GM21515 (cell line): Measurements from ENCODE around the gene FBXO22.

Experiments
- ATAC-seq: cut with Tn5 transposase; IDR thresholded peaks from one replicate; pipeline ENCODE4 v1.9.1; 2021; ENCODE audit not compliant: unreplicated experiment

FBXO22 gene

DNA sequence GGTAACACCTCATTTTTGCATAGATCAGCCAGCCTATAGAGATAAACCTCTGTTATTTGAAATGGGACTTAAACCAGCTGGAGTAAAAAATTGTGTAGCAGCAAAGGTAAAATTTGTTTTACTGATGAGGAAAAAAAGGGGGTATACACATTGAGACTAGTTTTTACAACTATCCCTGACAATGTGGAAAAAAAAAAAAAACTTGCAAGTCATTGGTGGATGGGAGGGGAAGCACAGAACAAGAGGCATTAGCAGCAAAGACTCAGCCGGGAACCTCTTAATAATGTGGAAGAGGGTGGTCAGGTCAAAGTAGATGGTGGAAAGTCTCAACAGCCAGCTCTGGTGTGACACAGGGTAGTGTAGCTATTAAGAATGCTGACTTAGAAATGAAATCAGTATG is 14.5 kb downstream of the FBXO22 start:
- no peak for ATAC-seq

DNA sequence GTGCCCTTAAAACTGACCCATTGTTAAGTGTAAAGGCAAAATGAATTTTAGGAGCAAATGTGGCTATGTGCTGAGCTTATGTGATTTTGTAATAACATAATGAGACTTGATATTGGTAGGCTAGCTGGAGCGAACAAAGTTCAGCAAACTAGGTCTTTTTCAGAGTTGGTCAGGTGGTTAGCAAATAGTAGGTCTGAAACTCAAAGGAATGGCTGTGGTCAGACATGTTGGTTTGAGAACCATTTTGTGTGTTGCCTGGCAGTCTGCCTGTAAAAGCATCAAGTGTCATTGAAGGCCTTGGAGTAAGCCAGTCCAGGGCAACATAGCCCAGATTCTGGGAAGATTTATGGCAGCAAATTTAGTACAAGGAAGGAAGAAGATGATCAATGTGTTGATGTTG is 16.4 kb downstream of the FBXO22 start:
- no peak for ATAC-seq

DNA sequence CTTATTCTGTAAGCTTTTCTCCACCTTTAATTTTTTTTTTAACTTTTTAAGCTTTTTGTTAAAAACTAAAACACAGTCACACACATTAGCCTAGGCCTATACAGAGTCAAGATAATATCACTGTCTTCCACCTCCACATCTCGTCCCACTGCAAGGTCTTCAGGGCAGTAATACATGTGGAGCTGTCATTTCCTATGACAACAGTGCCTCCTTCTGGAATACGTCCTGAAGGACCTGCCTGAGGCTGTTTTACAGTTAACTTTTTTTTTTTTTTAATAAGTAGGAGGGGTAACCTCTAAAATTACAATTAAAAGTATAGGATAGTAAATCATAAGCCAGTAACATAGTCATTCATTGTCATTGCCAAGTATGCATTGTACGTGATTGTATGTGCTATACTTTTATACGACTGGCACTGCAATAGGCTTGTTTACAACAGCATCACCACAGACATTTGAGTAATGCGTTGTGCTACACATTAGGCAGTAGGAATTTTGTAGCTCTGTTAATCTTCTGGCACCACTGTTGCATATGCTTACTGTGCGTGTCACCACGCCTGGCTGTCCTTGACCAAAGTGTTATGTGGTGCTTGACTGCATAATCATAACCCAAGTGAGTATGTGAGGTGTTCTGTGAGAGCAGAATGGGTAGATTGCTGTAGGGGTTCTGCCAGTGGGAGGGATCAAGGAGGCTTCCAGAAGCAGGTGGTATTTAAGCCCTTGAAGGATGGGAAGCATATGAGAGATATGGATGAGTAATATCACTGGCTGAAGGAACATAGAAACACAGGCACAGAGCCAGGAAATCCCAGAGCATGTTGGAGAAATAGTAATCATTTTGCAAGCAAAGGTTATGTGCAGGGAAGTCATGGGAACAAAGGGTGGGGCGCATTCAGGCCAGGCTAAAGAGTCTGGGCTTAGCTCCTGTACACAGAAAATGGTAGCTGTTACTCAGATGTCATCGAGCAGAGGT is 18.3 kb downstream of the FBXO22 start:
- ATAC-seq, result no peak

DNA sequence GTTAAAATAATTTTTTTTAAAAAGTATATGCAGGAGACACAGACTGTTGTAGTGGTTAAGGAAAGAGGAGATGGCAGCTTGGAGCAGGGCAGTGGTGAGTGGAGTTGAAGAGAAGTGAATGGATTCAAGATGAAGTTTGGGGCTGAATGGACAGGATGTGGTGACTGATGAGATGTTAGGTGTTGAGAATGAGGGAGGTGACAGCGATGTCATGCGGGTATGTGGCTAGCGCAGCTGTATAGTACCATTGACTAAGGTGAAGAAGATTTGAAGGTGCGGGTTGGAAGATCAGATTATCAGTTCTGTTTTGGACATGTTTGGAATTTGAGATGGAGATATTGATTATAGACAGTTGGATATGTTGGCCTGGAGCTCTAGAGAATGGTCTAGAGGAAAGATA is 20.1 kb downstream of the FBXO22 start:
- no peak for ATAC-seq

DNA sequence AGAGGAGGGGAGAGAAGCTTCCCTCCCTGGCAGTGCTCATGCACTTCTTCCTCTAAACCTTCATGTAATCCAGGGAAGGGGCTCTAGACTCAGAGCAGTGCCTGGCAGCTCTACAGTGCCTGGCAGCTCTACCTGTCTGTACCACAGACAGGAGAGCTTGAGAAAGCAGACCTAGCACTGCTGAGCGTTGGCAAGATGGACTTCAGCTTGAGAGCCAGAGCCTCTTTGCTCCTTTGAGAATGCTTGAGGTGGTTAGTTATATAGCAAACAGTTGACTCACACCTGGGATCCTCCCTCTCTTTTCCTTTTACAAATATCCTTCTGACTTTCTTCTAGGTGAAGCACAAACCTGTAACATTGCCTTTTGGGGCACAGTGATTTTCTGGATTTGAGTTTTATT is 20.9 kb downstream of the FBXO22 start:
- no peak for ATAC-seq

DNA sequence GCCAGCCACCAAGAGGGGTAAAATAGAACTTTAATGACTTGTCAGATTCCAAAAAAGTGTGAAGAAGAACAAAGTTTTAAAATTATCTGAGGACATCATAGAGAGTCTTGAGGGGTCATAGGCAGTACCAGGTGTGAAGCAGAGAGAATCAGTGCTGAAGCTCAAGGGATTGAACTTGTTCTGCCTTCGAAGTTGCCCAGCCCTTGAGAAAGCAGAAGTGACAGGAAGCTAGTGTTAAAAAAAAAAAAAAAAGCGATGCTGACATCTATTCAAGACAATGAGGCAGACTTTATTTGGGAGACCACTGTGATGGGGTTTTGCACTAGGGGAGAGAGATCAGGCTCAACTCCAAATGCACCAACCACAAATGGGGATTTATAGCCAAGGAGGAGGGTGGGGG is 21.8 kb downstream of the FBXO22 start:
- ATAC-seq, result no peak

DNA sequence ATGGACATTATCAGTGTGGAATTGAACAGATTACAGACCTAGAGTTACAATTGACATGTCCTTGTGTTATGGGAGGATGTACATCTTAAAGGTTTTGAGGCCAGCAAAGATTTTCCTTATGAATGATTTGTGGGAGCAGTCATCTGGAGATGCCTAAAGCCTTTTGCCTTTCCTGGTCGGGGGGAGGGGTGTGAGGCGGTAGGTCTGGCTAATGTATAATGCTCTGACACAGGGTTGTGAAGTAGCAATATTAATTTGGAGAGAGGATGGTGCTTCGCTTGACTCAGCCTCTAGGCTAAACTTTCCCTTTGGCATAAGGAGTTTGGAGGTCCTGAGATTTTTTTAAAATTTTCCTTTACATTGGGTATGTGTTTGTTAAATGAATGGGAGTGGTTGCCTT is 23.3 kb downstream of the FBXO22 start:
- no peak for ATAC-seq

DNA sequence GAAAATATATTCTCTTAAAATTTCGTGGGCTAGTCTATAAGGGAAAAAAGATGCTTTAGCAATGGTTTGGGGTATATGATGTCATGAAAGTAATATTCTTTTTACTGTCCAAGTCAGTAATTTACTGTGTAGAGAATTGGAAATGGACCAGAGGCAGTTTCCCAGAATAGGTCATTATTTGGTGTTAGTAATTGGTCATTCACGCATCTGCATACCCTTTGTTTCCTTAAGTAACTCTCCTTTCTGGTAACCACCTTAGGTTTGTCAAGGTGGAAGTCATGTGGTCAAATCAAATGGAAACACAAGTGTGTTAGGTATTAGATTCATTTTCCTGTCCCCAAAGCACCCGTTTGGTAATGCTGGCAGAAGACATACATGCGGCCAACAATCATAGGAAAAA is 23.9 kb downstream of the FBXO22 start:
- ATAC-seq, result no peak

DNA sequence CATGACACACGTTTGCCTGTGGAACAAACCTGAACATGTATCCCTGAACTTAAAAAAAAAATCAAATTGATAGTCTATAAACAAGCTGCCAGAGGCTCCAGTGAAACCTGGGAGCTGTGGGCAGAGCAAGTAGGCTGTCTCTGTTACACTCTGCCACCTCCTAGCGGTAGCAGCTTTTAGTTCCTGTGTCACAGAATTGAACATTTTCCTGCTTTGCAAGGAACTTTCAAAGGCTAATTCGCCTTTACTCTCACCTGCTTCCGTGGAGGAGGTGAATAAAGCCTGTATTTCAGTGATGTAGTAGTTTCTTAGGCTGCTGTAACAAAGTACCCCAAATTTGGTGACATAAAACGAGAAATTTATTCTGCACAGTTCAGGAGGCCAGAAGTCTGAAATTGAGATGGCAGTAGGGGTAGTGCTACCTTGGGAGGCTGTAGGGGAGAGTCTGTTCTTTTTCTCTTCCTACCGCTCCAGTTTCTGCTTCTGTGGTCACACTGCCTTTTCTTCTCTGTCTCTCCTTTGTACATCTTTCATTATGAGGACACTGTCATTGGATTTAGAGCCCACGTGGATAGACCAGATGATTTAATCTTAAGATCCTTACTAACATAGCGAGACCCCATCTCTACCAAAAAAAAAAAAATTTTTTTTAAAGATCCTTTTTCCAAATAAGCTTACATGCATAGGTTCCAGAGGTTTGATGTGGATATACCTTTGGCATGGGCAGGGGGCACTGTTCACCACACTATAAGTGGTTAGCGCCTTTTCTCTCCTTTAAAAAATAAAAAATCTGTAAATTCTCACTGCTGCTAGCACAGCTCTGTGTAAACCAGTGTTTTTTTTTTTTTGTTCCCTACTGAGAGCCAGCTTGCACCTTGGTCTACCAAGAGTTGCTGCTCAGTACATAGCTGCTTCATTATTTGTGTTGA is 25.3 kb downstream of the FBXO22 start:
- ATAC-seq, result no peak

DNA sequence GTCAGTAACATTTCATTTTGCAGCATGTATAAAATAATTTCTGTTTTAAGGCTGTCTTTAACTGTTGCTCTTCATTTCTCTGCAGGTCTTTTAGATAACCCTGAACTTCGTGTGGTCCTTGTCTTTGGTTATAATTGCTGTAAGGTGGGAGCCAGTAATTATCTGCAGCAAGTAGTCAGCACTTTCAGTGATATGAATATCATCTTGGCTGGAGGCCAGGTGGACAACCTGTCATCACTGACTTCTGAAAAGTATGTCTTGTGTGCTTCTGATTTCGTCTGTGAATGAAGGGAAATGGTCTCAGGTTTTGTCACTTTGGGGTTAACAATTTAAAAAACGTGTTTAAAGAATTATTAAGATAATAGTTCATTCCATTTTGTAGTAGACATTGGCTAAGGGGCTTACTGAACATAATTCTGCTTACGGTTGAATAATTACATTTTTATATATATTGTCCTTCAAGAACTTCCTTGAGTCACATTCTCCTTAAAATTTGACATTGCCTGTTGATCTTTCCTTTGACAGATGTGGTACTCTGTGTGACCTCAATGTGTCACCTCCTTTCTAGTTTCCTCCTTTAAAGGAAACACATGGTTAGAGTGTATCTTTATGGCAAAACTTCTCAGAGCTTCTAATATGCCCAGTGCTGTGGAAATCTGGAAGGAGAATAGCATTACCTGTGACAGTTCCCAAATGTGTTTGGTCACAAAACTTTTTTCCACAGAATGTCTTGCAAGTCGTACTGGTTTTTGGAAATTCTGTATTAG is 26.3 kb downstream of the FBXO22 start:
- no peak for ATAC-seq

DNA sequence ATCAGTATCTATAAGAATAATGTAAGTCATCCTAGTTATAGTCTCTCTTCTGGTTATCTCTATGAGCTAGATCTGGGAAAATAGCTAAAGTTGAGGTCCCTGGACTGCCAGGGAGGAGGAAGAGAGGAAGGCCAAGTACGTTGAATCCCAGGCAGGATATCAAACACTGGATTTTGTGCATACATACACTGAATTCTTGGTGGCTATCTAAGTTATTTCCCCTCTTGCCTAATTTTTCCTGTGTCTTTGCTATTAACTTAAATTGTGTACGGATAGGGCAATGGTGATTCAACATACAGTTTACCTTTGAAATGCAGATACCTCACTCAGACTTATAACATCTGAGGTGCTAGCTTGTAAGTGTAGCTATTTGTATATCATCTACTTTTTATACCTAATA is 27.2 kb downstream of the FBXO22 start:
- ATAC-seq, result no peak

DNA sequence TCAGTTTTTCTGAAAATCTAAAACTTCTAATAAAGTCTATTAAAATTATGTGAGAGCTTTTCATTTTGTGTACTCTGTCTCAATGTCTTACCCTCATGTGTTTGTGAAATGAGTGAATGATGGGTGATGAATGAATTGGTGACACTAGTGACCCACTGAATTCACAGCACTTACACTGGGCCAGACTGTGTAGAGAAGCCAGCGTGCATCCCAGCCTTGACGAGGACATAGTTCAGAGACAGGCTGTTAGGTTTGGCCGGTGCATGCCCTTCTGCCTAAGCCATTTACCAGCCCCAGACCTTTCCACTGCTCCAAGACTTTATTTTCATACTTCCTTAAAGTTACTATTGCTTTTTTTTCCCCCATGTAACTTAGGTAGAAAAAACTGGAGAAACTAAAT is 38.8 kb downstream of the FBXO22 start:
- ATAC-seq, result no peak

DNA sequence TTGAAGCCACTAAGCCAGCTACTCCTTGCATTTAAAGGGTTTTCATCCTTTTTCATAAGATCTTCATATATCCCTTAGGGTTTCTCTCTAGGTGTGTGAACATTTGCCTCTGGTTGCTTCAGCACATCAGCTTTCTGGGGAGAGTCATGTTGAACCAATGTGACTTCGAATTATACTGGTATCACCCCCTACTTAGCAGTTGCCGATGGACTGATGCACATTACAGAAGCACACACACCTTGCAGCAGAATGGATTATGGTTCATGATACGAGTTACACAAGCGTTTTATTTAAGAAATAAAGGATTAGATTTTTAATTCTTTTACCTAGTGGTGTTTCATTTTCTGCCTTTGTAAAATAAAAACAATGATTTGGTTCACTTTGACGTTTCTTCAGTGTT is 39.6 kb downstream of the FBXO22 start:
- ATAC-seq, result no peak

DNA sequence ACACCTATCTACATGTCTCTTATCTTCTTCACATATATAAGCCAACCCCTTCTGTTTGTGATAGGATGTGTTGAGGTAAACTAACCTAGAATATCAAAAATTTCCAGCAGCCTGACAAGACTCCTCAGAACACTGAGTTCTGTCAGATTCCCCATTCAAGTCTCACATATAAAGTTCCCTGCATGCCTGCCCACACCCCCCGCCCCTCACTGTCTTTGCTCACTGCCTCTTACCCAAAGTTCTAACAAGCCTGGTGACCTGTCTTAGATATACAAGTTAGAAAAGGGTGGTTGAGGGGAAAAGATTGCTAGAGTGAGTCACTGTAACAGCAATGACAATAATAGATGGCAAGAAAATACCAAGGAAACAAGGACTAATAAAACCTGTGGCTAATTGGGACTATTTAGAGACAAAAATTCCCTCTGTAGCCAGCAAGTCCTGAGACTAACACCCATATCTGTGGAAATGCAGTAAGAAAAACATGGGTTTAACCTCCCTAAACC is 40.1 kb downstream of the FBXO22 start:
- no peak for ATAC-seq

DNA sequence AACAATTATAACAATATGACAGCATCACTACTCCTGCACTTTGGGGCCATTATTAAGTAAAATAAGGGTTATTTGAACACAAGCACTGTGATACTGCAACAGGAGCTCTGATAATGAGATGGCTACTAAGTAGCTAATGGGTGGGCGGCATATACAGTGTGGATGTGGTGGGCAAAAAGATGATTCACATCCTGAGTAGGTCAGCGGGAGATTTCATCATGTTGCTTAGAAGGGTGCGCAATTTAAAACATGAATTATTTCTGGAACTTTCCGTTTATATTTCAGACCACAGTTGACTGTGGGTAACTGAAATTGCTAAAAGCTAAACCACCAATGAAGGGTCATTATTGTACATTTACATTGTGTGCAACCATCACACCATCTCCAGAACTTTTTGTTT is 42.3 kb downstream of the FBXO22 start:
- ATAC-seq, result no peak

DNA sequence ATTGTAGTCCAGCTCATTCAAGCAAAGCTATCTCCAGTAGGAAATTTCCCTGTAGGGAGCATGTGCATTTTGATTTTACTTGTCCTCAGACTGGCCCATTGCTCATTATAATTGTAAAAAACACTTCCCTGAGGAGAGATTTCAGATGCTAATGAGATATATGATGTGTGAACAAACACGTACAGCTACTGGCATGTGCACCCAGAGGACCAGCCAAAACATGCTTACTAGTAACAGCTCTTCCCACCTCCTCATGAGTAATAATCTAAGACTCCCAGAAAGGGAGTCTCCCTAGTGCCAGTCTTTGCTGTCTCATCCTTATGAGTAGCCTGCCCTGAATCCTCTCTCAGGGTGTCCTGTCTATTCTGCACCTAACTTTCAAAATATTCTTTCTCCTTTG is 43.4 kb downstream of the FBXO22 start:
- no peak for ATAC-seq

DNA sequence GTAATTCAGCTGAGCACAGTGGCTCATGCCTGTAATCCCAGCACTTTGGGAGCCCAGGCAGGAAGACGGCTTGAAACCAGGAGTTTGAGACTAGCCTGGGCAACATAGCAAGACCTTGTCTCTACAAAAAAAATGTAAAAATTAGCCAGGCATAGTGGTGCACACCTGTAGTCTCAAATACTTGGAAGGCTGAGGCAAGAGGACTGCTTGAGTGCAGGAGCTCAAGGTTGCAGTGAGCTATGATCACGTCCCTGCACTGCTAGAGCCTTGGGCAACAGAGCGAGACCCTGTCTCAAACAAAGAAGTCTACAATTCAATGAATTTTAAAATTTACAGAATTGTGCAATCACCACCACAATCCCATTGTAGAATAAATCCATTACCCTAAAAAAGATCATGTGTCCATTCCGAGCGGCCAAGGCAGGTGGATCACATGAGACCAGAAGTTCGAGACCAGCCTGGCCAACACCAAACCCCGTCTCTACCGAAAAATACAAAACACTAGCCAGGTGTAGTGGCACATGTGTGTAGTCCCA is 45.2 kb downstream of the FBXO22 start:
- no peak for ATAC-seq

DNA sequence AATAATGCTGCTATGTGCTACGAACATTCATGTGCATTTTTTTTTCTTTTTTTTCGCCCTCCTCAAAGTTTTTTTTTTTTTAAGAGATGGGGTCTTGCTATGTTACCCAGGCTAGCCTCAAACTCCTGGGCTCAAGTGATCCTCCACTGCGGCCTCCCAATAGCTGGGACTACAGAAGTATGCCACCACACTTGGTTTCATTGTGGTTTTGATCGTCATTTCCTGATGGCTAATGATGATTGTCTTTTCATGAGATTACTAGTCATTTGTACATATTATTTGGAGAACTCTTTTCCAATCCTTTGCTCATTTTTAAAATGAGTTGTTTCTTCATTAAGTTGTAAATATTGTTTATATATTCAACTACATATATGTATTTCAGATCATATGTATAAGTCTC is 48.8 kb downstream of the FBXO22 start:
- ATAC-seq, result no peak

DNA sequence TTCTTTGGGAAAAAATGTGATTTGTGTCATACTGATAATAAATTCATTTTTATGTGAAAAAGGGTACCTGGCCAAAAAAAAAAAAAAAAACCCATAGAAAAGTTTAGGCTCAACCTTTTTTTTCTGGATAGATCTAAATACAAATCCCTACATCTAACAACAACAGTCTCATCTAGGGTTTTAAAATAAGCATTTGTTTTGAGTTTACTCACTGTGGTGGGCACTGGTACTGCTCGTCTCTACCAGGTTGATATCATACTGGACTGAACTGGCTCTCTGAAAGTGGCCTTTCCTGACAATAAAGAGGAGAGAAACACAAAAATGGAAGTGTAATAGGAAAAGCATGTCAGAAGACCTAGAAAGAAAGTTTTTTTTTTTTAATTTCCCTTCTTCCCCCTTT is 52.0 kb downstream of the FBXO22 start:
- no peak for ATAC-seq

DNA sequence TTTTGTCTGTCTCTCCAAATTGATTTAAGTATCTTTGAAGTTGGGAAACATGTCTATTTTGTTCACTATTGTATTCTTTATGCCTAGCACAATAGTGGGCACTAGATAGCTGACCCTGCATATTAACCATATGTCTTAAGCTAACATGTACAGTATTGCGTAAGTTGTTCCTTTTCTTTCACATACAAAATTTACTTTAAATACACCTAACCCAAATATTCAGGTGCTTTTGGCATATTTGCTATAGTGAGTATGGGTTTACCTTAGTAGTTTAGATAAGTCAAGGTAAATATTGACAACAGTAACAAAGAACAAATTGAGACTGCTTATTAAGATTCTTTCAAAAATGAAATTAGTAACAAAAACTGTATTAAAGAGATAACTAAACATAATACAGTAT is 57.7 kb downstream of the FBXO22 start:
- ATAC-seq, result no peak

DNA sequence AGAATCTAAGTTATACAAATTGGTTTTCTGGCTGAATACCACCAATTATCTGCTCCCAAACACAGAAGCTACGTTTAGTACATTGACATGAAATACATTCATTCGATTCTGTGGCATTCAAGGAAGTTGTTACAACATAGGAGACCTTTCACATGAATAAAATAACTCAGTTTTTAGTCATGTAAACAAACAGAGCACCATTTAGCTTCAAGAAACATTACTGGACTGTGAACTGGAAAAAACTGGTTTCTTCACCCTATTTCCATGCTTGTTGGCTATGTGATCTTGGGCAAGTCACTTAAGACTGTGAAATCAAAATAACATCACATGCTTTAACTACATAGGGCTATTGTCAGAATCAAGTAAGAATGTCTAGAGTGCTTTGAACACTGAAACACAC is 62.4 kb downstream of the FBXO22 start:
- ATAC-seq, result no peak
